ENCODE data around the gene EBF3.

The EBF3 gene

GRCh38 chr10:129879655-129880054 is 84.4 kb downstream of the EBF3 start:
- Histone ChIP-seq H3K4me2 (ENCODE audit: insufficient read depth, low read length) (no peak overlapping the region), H3K27me3 (ENCODE audit: insufficient read depth, low read length, poor library complexity) (peaks cover 3% of the 10 kb centered on the region), H2AFZ (ENCODE audit: low read depth, low read length) (no peak overlapping the region), H3K36me3 (ENCODE audit: insufficient read depth, low read length) (no peaks in the 10 kb centered on the region), H4K20me1 (ENCODE audit: insufficient read depth, low read length) (no peaks in the 10 kb centered on the region), H3K9ac (ENCODE audit: low read depth, low read length) (no peak overlapping the region), H3K9me3 (ENCODE audit: insufficient read depth, low read length, severe bottlenecking) (no peaks in the 10 kb centered on the region), H3K27ac (ENCODE audit: low read length) (no peak overlapping the region), H3K4me1 (ENCODE audit: insufficient read depth, low read length) (peaks cover 11% of the 10 kb centered on the region; the same call in 1 of the 2 replicates), H3K79me2 (ENCODE audit: insufficient read depth, low read length) (no peaks in the 10 kb centered on the region), H3K4me3 (ENCODE audit: low read depth in 1 of 2, low read length in 2 of 2) (no peak overlapping the region)
- no peak for ATAC-seq (ENCODE audit: insufficient read depth, low read depth)
- TF ChIP-seq CTCF (IDR thresholded peaks at IDR 0.05; ENCODE audit: borderline replicate concordance, extremely low read depth, low read length, poor library complexity, severe bottlenecking): no peak
- TF ChIP-seq EZH2 (IDR thresholded peaks at IDR 0.05; ENCODE audit: borderline replicate concordance, low read depth, low read length, severe bottlenecking): no peak
- no peak for DNase-seq

- Histone ChIP-seq H3K36me3 (ENCODE audit: insufficient read depth, low read length) (no peaks in the 10 kb centered on the region), H3K27me3 (ENCODE audit: insufficient read depth, low read length, poor library complexity) (peaks cover 3% of the 10 kb centered on the region), H3K27ac (ENCODE audit: low read length) (no peak overlapping the region), H3K79me2 (ENCODE audit: insufficient read depth, low read length) (no peaks in the 10 kb centered on the region), H3K9me3 (ENCODE audit: insufficient read depth, low read length, severe bottlenecking) (no peaks in the 10 kb centered on the region), H3K4me2 (ENCODE audit: insufficient read depth, low read length) (no peak overlapping the region), H4K20me1 (ENCODE audit: insufficient read depth, low read length) (no peaks in the 10 kb centered on the region), H3K9ac (ENCODE audit: low read depth, low read length) (no peak overlapping the region), H3K4me3 (ENCODE audit: low read depth in 1 of 2, low read length in 2 of 2) (no peak overlapping the region), H3K4me1 (ENCODE audit: insufficient read depth, low read length) (peaks cover 8% of the 10 kb centered on the region; the same call in 1 of the 2 replicates), H2AFZ (ENCODE audit: low read depth, low read length) (no peak overlapping the region)
- ATAC-seq (ENCODE audit: insufficient read depth, low read depth) (no peak), DNase-seq (no peak)
- TF ChIP-seq EZH2 (IDR thresholded peaks at IDR 0.05; ENCODE audit: borderline replicate concordance, low read depth, low read length, severe bottlenecking) (no peak), CTCF (IDR thresholded peaks at IDR 0.05; ENCODE audit: borderline replicate concordance, extremely low read depth, low read length, poor library complexity, severe bottlenecking) (no peak)
These were observed 85.2 kb downstream of the EBF3 start for GRCh38 chr10:129878835-129879234.

- Histone ChIP-seq H3K4me1 (ENCODE audit: insufficient read depth, low read length) (no peaks in the 10 kb centered on the region), H3K79me2 (ENCODE audit: insufficient read depth, low read length) (no peaks in the 10 kb centered on the region), H3K36me3 (ENCODE audit: insufficient read depth, low read length) (no peaks in the 10 kb centered on the region), H3K9ac (ENCODE audit: low read depth, low read length) (no peak overlapping the region), H3K4me2 (ENCODE audit: insufficient read depth, low read length) (no peak overlapping the region), H3K4me3 (ENCODE audit: low read depth in 1 of 2, low read length in 2 of 2) (no peak overlapping the region), H3K27me3 (ENCODE audit: insufficient read depth, low read length, poor library complexity) (peaks cover 3% of the 10 kb centered on the region), H4K20me1 (ENCODE audit: insufficient read depth, low read length) (no peaks in the 10 kb centered on the region), H3K27ac (ENCODE audit: low read length) (no peak overlapping the region), H3K9me3 (ENCODE audit: insufficient read depth, low read length, severe bottlenecking) (no peaks in the 10 kb centered on the region), H2AFZ (ENCODE audit: low read depth, low read length) (no peak overlapping the region)
- ATAC-seq (ENCODE audit: insufficient read depth, low read depth) (peak; percentile 78), DNase-seq (peak; percentile 50)
- no peak for TF ChIP-seq EZH2 (IDR thresholded peaks at IDR 0.05; ENCODE audit: borderline replicate concordance, low read depth, low read length, severe bottlenecking)
- peak; percentile 73 for TF ChIP-seq CTCF (IDR thresholded peaks at IDR 0.05; ENCODE audit: borderline replicate concordance, extremely low read depth, low read length, poor library complexity, severe bottlenecking)
These were observed 86.2 kb downstream of the EBF3 start for GRCh38 chr10:129877773-129878371.
